ENCODE results near the gene LIFR. TPM values are rescaled to one million over a fixed set of nuclear protein-coding genes. Genes with fewer than 3 reads are reported as not detected.

Gene LIFR
- total and polyA plus RNA-seq, 2 donors = 27.5 to 33.8 TPM

DNA sequence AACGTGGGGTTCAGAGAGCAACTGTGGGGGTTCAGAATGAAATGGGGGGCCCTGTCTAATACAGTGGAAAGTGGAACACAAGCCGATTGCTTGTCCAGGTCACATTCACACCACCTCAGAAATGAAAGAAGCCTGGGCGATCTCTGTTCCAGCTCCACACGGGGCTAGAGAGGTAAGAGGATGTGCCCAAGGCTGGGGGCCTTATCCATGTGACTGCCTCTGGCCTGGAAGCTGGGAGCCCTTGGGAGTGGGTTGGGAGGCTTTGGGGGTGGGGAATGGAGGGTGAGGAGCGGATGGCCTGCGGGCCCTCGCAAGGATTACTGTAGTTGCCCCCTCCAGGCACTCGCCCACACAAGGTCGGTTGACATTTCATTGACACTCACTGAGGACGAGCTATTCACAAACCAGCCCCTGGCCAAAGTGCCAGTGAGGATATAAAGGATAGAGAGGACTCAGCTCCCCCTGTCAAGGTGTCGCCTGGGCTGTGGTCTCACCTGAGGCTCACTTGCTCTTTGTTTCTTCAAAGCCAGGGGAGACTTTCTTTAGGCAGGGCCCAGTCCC, 86.7 kb downstream of the LIFR start:
- Histone ChIP-seq H3K27ac (ENCODE audit: low read depth in 1 of 2, low read length in 1 of 2) (peak overlapping the region in 1 of 2 donors; percentile 12), H3K4me3 (ENCODE audit: low read length in 2 of 2) (no peak overlapping the region), H3K27me3 (ENCODE audit: control insufficient read depth in 2 of 2, insufficient read depth in 1 of 2, low read length in 1 of 2) (peaks cover 4 to 31% of the 10 kb centered on the region in 2 donors)

DNA sequence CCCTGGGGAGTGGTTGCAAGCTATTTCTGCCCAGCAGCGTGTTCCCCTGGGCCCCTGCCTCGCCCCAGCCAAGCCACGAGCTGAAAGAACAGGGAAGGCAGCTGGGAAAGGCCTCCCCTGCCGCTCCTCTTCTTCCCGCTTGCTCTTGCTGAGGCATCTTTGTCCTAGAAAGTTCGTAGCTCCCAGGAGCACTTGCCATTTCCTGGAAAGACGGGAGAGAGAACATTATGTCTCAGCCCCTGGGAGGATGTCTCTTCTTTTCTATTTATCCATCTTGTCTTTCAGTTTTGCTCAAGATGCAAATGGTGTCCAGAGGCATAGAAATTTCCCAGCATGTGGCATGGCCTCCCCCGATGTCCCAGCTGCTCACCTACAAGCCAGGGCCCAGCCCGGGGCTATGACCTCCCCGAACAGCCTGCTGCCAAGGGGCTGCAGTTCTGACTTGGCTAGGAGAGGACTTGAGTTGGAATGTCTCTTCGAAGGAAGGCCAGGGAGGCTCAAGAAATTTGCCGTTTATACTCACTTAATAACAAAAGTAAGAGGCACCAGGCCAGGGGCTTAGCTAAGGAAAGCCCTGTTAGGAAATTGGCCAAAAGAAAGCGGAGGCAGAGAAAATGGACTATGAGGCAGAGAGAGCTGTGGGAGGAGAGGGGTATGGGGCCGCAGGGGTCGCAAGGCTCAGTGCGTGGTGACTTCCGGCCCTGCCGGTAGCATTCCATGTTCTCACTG, 87.3 kb downstream of the LIFR start:
- Histone ChIP-seq H3K4me1 (ENCODE audit: control insufficient read depth in 2 of 2, insufficient read depth in 2 of 2, low read length in 2 of 2) (peaks cover 0 to 6% of the 10 kb centered on the region in 2 donors), H3K4me3 (ENCODE audit: low read length in 2 of 2) (no peak overlapping the region), H3K9me3 (ENCODE audit: control insufficient read depth in 2 of 2, insufficient read depth in 1 of 2, low read length in 1 of 2) (no peaks in the 10 kb centered on the region), H3K36me3 (ENCODE audit: control insufficient read depth in 2 of 2, insufficient read depth in 2 of 2, low read length in 1 of 2) (no peaks in the 10 kb centered on the region), H3K27ac (ENCODE audit: low read depth in 1 of 2, low read length in 1 of 2) (peak overlapping the region in 1 of 2 donors; percentile 12), H3K27me3 (ENCODE audit: control insufficient read depth in 2 of 2, insufficient read depth in 1 of 2, low read length in 1 of 2) (peaks cover 4 to 31% of the 10 kb centered on the region in 2 donors)
- WGBS = 86% methylated on average over 18 of the region's 18 CpGs
- DNase-seq (ENCODE audit: low read depth in 6 of 9, low spot score in 9 of 9) = no peak

More for the DNA sequence above, 86.7 kb downstream of the LIFR start:
- Histone ChIP-seq H3K9me3 (ENCODE audit: control insufficient read depth in 2 of 2, insufficient read depth in 1 of 2, low read length in 1 of 2) (no peaks in the 10 kb centered on the region), H3K36me3 (ENCODE audit: control insufficient read depth in 2 of 2, insufficient read depth in 2 of 2, low read length in 1 of 2) (no peaks in the 10 kb centered on the region), H3K4me1 (ENCODE audit: control insufficient read depth in 2 of 2, insufficient read depth in 2 of 2, low read length in 2 of 2) (peaks cover 0 to 6% of the 10 kb centered on the region in 2 donors)
- WGBS = 94% methylated on average over 11 of the region's 11 CpGs
- no peak for DNase-seq (ENCODE audit: low read depth in 6 of 9, low spot score in 9 of 9)

DNA sequence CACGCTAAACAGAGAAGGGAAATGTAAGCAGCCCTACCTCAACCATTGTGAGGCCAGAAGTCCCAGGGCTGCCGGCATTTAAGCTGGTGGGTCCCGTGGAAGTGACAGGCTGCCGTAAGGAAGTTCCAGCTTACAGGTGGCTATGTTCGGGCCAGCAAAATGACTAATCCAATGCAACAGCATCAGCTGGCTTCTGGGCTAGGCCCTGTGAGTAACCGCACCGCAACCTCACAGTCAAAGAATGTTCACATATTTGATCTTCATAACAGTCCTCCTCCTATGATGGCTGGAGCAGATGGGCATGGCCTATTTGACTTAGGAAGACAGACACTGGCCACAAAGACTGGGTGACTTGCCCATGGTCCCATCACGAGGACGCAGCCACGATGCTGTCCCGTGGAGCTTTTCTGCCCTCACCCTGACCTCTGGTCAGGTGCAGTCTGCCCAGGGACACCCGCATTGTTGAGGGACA, 88.2 kb downstream of the LIFR start:
- Histone ChIP-seq H3K27me3 (ENCODE audit: control insufficient read depth in 2 of 2, insufficient read depth in 1 of 2, low read length in 1 of 2) (peaks cover 4 to 32% of the 10 kb centered on the region in 2 donors), H3K4me1 (ENCODE audit: control insufficient read depth in 2 of 2, insufficient read depth in 2 of 2, low read length in 2 of 2) (peaks cover 0 to 6% of the 10 kb centered on the region in 2 donors), H3K4me3 (ENCODE audit: low read length in 2 of 2) (no peak overlapping the region), H3K9me3 (ENCODE audit: control insufficient read depth in 2 of 2, insufficient read depth in 1 of 2, low read length in 1 of 2) (no peaks in the 10 kb centered on the region), H3K27ac (ENCODE audit: low read depth in 1 of 2, low read length in 1 of 2) (no peak overlapping the region), H3K36me3 (ENCODE audit: control insufficient read depth in 2 of 2, insufficient read depth in 2 of 2, low read length in 1 of 2) (no peaks in the 10 kb centered on the region)
- no peak for DNase-seq (ENCODE audit: low read depth in 6 of 9, low spot score in 9 of 9)
- 94% methylated on average over 12 of the region's 12 CpGs for WGBS

- no peak for DNase-seq (ENCODE audit: low read depth in 6 of 9, low spot score in 9 of 9)
- Histone ChIP-seq H3K4me3 (ENCODE audit: low read length in 2 of 2) (no peak overlapping the region), H3K36me3 (ENCODE audit: control insufficient read depth in 2 of 2, insufficient read depth in 2 of 2, low read length in 1 of 2) (no peaks in the 10 kb centered on the region), H3K9me3 (ENCODE audit: control insufficient read depth in 2 of 2, insufficient read depth in 1 of 2, low read length in 1 of 2) (no peaks in the 10 kb centered on the region), H3K4me1 (ENCODE audit: control insufficient read depth in 2 of 2, insufficient read depth in 2 of 2, low read length in 2 of 2) (peaks cover 0 to 6% of the 10 kb centered on the region in 2 donors), H3K27ac (ENCODE audit: low read depth in 1 of 2, low read length in 1 of 2) (peak overlapping the region in 1 of 2 donors; percentile 40), H3K27me3 (ENCODE audit: control insufficient read depth in 2 of 2, insufficient read depth in 1 of 2, low read length in 1 of 2) (peaks cover 6 to 27% of the 10 kb centered on the region in 2 donors)
- WGBS = 44% methylated on average over 22 of the region's 22 CpGs
These were observed 88.9 kb downstream of the LIFR start for GRCh38 chr5:38467353-38468040.

DNA sequence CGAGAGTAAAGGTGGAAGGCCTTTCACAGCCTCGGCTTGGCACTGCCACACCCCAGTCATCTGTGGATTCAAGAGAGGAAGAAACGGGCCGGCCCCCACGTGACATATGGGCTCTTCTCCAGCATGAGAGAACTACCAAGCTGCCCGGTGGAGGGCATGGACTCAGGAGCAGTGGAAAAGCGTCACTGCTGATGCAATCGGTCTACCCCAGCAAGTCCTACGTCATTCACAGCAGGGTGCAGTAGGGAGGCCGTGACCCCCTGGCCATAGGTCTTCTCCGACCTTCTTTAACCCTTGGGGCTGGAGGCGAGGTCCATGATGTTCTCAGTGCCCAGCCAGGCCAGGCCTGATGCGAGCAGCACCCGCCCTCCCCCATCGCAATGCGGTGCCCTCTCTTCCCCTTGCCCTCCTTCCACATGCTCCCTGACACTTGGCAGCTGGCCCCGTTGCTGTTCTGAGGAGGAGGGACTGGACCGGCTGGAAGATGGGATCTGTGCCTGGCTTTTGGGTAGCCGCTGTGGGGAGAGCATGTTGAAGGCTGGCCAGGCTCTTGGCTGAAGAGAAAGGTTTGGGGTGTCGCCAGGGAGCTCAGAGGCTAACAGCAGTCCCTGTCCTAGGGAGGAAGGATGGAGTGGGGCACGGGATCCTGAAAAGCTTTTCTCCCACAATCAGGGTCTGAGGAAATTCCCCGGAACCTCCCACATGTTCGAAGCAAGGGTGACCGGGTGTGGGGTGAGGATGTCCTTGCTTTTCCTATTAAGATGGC, 89.8 kb downstream of the LIFR start:
- peak overlapping the region in 1 of 2 donors; percentile 40 for H3K27ac ChIP-seq (ENCODE audit: low read depth in 1 of 2, low read length in 1 of 2)
- DNase-seq (ENCODE audit: low read depth in 6 of 9, low spot score in 9 of 9) = no peak
- H3K9me3 ChIP-seq (ENCODE audit: control insufficient read depth in 2 of 2, insufficient read depth in 1 of 2, low read length in 1 of 2) = no peaks in the 10 kb centered on the region
- H3K36me3 ChIP-seq (ENCODE audit: control insufficient read depth in 2 of 2, insufficient read depth in 2 of 2, low read length in 1 of 2) = no peaks in the 10 kb centered on the region
- no peak overlapping the region for H3K4me3 ChIP-seq (ENCODE audit: low read length in 2 of 2)
- H3K27me3 ChIP-seq (ENCODE audit: control insufficient read depth in 2 of 2, insufficient read depth in 1 of 2, low read length in 1 of 2) = peaks cover 6 to 25% of the 10 kb centered on the region in 2 donors
- WGBS = 86% methylated on average over 24 of the region's 24 CpGs
- peaks cover 0 to 6% of the 10 kb centered on the region in 2 donors for H3K4me1 ChIP-seq (ENCODE audit: control insufficient read depth in 2 of 2, insufficient read depth in 2 of 2, low read length in 2 of 2)

GRCh38 chr5:38465702-38466423, 90.6 kb downstream of the LIFR start:
- WGBS = 86% methylated on average over 9 of the region's 9 CpGs
- no peak for DNase-seq (ENCODE audit: low read depth in 6 of 9, low spot score in 9 of 9)
- Histone ChIP-seq H3K4me1 (ENCODE audit: control insufficient read depth in 2 of 2, insufficient read depth in 2 of 2, low read length in 2 of 2) (peaks cover 0 to 6% of the 10 kb centered on the region in 2 donors), H3K36me3 (ENCODE audit: control insufficient read depth in 2 of 2, insufficient read depth in 2 of 2, low read length in 1 of 2) (no peaks in the 10 kb centered on the region), H3K9me3 (ENCODE audit: control insufficient read depth in 2 of 2, insufficient read depth in 1 of 2, low read length in 1 of 2) (no peaks in the 10 kb centered on the region), H3K27ac (ENCODE audit: low read depth in 1 of 2, low read length in 1 of 2) (no peak overlapping the region), H3K4me3 (ENCODE audit: low read length in 2 of 2) (no peak overlapping the region), H3K27me3 (ENCODE audit: control insufficient read depth in 2 of 2, insufficient read depth in 1 of 2, low read length in 1 of 2) (peaks cover 6 to 25% of the 10 kb centered on the region in 2 donors)

DNA sequence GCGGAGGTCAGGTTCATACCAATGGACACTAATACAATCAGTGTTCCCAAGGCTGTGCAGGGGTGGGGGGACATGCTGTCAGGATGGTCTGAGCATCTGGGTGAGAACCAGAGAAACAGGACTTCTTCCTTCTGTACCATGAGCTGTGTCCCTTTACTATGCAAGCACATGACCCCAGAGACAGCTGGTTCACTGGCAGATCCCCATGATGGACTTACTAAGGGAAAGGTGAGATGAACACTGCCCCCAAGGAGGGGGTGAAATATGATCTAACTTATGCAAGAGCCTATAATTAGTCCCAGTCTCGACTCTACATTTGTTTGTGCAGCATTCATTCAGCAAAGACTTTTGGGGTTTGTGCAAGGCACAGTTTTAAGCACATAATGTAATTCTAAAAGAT, 91.4 kb downstream of the LIFR start:
- no peak overlapping the region for H3K27ac ChIP-seq (ENCODE audit: low read depth in 1 of 2, low read length in 1 of 2)
- H3K4me1 ChIP-seq (ENCODE audit: control insufficient read depth in 2 of 2, insufficient read depth in 2 of 2, low read length in 2 of 2) = peaks cover 0 to 6% of the 10 kb centered on the region in 2 donors

More for the DNA sequence above, 91.4 kb downstream of the LIFR start:
- no peak for DNase-seq (ENCODE audit: low read depth in 6 of 9, low spot score in 9 of 9)
- peaks cover 6 to 28% of the 10 kb centered on the region in 2 donors for H3K27me3 ChIP-seq (ENCODE audit: control insufficient read depth in 2 of 2, insufficient read depth in 1 of 2, low read length in 1 of 2)
- WGBS = 88% methylated on average over 2 of the region's 2 CpGs
- no peaks in the 10 kb centered on the region for H3K36me3 ChIP-seq (ENCODE audit: control insufficient read depth in 2 of 2, insufficient read depth in 2 of 2, low read length in 1 of 2)
- H3K9me3 ChIP-seq (ENCODE audit: control insufficient read depth in 2 of 2, insufficient read depth in 1 of 2, low read length in 1 of 2) = no peaks in the 10 kb centered on the region
- no peak overlapping the region for H3K4me3 ChIP-seq (ENCODE audit: low read length in 2 of 2)

All from thymus (tissue), 11 donors.